ENCODE results near the gene TNFRSF8.
"Not testable (repeated sequence)": the region's sequence is repeated elsewhere in the genome, so short reads cannot be mapped to it uniquely, and the experiment has no call there.

TNFRSF8 gene

DNA sequence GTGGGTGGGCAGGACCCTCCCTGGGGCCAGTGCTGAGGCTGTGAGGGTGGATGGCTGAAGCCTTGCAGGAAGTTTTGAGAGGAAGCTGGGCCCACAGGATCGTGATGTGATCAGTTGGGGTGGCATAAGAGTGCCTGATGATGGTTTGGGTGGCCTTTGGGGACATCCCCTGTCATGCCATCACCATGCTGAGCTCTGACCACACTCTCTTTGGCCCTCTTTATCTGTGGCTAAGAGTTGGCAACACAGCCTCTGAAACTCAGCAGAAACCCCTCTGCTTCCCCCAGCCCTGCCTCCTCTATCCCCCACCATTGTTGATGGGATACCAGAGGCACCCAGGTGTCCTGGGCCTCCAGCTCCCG lies 24.0 kb upstream of the TNFRSF8 start:
- no peak for DNase-seq

DNA sequence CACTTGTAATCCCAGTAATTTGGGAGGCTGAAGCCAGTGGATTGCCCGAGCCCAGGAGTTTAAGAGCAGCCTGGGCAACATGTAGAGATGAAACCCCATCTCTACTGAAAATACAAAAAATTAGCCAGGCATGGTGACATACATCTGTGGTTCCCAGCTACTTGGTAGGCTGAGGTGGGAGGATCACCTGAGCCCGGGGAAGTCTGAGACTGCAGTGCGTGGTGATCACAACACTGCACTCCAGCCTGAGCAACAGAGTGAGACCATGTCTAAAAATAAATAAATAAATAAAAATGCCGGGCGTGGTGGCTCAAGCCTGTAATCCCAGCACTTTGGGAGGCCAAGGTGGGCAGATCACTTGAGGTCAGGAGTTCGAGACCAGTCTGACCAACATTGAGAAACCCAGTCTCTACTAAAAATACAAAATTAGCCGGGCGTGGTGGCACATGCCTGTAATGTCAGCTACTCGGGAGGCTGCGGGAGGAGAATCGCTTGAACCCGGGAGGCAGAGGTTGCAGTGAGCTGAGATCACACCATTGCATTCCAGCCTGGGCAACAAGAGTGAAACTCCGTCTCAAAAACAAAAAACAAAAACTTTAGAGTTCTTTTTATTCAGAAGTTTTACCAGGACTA lies 23.2 kb upstream of the TNFRSF8 start:
- DNase-seq, result not testable (repeated sequence)

DNA sequence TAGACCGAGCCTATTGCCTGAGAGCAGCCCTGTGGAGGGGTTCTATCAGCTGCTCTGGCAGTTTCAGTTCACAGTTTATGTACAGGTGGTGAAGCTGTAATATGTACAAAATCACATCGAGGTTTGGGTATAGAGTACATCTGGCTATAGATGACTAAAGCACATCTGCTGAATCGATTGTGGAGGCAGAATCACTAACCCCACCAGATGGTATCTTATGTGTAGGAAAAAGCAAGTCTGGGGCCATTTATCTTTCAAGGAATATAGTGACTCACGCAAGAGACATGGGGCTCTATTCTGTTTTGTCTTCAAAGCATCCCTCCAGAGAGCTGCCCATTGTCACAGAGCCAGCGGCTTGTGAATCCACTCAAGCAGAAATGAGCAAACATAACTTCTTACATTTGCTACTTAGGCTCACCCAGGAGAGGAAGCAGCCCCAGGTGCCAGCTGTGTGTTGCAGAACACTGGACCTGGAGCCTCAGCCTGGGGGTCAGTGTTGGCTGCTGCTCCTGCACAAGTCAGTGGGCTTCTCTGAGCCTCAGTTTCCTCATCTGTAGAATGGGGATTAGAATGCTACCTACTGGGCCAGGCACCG lies 22.5 kb upstream of the TNFRSF8 start:
- no peak for DNase-seq

DNA sequence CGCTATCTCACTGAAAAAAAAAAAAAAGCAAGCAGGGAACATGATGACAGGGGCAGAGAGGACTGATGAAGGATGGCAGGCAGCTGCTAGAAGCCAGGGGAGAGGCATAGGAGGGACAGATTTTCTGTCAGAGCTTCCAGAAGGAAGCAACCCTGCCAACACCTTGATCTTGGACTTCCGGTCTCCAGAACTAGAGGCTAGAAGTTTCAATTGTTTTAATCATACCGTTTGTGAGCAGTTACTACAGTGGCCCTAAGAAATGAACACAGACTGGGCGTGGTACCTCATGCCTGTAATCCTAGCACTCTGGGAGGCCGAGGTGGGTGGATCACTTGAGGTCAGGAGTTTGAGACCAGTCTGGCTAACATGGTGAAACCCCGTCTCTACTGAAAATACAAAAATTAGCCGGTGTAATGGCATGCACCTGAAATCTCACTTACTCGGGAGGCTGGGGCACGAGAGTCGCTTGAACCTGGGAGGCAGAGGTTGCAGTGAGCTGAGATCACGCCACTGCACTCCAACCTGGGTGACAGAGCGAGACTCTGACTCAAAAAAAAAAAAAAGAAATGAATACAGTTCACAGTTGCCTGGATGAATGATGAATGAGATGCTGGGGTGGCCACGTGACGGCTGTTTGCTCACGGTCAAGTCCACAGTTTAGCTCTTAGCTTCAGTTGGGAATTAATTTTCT lies 18.8 kb upstream of the TNFRSF8 start:
- DNase-seq, result not testable (repeated sequence)

DNA sequence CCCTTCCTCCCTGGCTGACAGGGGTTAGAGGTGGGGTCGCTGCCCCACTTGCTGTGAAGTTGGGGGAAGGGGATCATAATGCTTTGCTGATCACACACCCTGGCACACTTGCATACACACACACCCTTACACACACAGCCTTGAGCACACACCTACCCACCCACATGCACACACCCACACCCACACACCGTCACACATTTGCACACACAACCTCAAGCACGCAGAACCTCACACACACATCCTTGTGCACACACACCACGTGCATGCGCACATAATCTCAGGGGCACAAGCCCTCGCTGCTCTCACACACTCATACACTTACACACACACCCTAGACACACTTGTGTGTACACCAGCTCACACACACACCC lies 16.4 kb upstream of the TNFRSF8 start:
- DNase-seq, result no peak

DNA sequence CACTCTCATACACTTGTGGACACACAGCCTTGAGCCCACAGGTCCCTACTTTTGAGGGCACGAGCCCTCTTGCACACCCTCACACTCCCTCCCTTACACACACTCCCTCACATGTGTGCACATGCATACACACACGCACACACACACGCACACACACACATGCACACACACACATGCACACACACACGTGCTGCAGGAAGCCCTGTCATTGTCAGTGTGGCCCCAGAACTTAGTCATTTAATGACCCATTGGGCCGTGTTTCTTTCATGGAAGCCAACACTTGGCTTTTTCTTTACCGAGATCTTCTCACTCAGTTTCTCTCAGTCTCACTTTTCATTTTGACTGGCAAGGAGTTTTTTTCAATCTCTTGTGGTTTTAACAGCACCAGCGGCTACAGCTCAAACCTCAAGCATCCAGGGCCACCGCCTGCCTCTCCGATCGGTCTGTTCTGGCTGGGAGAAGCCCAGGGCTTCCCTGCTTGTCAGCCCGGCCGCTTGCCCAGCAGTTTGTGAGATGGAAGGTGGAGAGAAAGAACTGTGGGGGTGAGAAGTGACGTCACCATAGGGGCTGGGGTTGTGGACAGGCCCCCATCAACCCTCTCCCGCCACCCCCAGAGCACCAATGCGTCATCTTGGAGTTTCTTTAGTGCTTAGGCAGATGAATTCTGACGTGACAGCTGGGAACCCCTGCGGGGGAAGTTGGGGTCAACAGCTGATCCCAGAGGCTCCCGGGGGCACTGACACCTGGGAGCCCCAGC lies 15.8 kb upstream of the TNFRSF8 start:
- DNase-seq, result no peak

DNA sequence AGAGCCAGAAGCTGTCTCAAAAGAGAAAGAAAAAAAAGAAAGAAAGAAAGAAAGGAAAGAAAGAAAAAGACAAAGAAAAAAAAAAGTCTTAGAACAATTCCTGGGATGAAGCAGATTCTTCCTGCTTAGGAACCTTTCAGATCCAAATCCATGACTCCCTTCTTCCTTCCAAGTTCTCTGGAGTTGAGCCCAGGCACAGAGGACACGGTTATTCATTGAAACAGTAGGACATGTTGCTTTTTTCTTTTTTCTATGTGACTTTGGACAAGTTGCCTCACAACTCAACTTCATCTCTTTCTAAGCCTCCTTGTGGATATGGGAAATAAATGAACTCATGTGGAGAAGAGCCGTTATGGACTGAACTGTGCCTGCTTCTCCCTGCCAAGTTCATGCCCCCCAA lies 14.7 kb upstream of the TNFRSF8 start:
- no peak for DNase-seq

DNA sequence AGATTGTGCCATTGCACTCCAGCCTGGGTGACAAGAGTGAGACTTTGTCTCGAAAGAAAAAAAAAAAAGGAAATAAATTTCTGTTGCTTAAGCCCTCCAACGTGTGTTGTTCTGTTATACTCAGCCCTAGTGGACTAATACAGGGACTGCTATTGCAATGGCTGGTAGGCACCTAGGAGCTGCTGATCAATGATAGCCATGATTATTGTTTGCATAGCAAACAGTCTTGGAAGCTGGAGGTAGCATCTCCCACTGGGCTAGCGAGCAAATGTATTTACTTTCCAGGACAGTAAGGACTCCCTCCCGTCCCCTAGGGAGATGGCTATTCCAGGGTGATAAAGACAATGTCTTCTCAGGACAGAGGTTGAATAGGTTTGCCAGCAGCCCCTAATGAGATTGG lies 13.5 kb upstream of the TNFRSF8 start:
- DNase-seq, result no peak

DNA sequence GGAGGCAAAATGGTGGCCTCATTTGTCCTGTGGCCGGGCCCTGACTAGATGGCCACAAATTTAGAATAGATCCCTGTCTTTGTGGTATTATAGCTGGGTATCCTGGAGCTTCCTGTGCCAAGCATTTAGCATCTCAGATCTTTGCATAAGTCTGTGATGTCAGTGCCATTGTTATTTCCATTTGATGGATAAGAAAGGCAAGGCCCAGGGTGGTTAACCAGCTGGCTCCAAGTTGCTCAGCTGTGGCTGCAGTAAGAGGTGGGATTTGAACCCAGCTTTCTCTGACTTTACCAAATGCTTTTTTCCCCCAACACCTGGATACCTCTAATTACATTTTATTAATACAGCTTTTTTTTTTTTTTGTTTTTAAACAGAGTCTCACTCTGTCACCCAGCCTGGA lies 11.7 kb upstream of the TNFRSF8 start:
- DNase-seq, result no peak

DNA sequence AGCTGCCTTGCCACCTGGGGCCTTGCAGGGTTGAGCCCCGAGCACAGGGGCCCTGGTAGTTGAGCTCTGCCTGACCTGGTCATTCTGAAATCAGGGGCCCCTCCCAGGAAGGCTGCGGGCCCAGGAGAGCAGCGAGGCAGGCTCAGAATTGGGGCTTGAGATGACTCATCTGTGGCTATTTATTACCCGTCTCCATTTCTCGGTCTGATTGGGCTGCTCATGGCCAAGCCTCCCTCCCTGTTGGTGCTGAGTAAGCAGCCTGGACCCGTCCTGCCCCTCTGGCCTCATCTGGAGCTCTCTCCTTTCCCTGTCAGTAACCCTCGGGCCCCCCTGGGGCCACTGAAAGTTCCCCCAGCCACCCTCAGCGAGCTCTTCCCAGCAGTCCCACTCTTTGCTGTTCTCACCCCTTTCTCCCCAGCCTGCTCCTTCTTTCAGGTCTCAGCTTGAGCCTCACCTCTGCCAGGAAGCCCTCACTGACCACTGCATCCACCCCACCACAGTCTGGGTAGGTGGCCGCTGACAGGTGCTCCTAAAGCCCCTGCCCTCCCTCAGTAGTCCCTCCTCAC lies 11.0 kb upstream of the TNFRSF8 start:
- no peak for DNase-seq

DNA sequence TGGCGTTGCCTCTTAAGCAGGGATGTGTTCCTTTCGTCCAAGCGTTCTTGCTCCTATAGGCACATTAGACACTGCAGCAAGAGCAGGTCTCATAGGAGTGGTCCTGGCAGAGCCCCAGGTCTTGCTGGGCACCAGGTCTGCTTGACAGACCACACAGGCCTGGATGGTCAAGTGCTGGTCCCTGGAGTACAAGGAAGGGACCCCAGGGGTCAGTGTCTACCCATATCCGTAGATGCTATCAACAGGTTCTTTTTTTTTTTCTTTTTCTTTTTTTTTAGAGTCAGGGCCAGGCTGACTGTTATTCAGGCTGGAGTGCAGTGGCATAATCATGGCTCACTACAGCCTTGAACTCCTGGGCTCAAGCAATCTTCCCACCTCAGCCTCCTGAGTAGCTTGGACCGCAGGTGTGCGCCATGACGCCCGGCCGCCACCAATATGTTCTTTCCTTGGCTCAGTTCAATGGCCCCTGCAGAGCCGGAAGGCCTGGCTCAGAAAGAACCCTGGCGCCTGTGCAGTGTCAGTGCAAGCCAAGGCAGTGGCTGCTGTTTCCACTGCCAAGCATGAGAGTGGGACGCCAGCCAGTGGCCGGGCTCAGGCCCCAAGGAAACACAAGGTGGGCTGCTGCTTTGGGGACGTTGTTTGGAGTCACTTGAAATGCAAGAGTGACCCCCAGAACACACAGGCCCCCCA lies 10.0 kb upstream of the TNFRSF8 start:
- no peak for DNase-seq

DNA sequence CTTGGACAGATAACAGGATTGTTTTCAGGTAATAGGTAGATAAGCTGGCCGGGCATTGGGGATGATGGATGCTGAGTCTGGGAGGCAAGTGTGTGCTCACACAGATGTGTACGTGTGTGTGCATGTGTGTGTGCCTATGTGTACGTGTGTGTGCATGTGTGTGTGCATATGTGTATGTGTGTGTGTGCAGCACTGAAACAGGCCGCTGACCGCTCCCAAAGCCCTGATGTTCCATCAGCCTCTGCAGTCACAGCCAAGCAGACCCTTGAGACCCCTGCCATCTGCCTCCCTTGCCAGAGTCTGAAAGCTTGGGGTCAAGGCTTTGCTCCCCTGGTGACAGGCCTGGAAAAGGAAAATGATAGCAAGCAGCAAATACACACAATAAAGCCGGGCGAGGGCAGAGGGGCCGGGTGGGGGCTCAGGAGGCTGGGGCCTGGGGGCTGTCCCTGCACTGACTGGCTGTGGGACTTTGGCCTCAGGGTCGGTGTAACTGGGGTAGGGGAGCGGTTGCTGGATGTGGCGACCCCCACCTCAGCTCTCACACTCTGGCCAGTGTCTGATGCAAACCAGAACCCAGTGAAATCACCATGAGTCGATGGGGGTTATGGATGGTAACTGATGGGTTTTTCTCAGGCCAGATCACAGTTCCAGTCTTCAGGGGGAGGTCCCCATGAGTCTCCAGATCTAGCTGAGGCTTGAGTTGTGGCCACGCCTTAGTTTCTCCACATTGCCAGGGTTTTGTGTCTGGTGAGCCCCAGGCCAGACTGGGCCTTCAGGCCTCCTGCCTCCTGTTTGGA lies 9.2 kb upstream of the TNFRSF8 start:
- no peak for DNase-seq

DNA sequence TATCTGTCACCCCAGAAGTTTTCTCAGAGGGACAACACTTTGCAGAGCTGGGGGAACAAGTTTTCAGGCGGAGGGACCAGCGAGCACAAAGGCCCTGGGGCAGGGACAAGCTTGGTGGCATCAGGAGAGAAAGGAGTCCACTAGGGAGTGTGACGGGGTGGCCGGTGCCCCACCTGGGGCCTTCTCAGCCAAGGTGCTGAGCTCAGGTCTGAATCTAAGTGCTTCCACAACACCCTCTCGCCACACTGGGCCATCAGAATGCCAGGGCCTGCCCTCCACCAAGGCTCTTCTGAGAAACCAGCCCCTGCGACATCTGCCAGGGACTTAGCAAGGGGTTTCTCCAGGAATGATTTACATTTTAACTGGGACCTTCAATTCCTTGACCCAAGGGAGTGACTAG lies 7.8 kb upstream of the TNFRSF8 start:
- DNase-seq, result no peak

DNA sequence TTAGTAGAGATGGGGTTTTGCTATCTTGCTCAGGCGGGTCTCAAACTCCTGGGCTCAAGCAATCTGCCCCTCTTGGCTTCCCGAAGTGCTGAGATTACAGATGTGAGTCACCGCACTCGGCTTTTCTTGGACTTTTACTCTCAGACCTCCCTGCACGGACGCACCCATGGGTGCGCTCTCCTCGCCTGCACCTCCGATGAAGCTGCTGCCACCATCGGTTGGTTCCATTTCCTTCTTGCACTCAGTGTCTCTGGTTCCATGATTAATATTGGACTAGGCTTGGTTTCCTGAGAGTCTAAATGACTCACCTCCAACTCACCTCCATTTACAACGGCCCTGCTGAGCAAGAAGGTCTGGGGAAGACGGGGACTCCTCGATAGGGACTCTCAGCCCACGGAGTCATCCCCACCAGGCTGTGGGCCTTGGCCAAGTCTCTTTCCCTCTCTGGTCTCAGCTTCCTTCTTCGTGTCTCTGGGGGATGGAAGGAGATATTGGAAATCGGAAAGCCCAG lies 6.7 kb upstream of the TNFRSF8 start:
- DNase-seq, result no peak

DNA sequence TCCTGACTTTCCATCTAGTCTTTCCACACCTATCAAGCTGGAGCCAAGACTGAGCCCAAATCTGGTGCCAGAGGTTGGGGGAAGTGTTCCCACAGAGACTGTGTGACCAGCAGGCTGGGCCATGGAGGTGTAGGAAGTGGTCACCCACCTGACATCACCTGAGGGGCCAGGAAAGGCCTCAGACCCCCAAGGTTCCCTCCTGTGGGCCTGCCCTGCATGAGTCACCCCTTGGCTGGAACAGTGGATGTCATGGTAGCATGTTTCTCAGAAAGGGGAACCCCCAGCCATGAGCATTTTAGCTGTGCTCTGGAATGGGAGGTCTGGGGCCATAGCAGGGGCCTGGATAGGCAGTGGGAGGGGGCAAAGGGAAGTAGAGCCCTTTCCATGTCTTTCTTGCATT lies 5.7 kb upstream of the TNFRSF8 start:
- no peak for DNase-seq

DNA sequence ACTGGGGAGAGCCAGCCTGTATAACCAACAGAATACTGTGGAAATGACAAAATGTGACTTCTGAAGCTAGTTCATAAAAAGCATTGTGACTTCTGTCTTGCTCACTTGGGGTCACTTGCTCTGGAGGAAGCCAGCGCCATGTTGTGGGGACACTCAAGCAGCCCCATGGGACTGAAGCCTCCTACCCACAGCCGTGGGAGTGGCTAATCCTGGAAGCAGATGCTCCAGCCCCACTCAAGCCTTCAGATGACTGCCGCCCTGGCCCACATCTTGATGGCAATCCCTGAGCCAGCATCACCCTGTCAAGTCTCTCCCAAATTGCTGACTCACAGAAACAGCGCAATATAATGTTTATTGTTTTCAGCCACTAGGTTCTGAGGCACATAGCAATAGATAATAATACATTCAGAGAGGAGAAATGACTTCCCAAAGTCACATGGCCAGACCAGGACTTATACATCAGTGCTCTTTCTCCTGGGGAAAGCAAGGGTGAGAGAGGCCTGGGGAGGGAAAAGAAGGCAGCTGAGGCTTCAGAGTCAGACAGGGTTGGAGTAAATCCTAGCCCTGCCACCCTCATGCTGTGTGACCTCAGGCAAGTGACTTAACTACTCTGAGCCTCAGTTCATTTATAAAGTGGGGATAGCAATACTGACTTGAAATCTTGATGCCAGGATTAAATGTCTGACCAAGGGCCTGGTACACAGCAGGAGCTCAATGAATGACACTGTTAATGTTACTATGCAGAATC lies 5.0 kb upstream of the TNFRSF8 start:
- DNase-seq, result no peak

DNA sequence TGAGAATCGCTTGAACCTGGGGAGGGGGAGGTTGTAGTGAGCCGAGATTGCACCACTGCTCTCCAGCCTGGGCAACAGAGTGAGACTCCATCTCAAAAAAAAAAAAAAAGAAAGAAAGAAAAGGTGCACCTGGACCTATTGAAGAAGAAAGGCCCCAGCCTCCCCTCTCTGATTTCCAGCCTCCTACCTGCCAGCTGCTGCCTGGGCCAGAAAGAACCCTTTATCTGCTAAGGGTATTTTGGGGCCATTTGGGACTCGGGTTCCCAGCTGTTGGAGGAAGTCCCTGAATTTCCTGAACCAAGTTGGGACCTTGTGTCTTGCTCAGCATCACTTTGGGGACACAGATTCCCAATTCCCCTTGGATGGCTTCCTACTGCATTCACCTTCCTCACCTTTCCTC lies 3.9 kb upstream of the TNFRSF8 start:
- no peak for DNase-seq

DNA sequence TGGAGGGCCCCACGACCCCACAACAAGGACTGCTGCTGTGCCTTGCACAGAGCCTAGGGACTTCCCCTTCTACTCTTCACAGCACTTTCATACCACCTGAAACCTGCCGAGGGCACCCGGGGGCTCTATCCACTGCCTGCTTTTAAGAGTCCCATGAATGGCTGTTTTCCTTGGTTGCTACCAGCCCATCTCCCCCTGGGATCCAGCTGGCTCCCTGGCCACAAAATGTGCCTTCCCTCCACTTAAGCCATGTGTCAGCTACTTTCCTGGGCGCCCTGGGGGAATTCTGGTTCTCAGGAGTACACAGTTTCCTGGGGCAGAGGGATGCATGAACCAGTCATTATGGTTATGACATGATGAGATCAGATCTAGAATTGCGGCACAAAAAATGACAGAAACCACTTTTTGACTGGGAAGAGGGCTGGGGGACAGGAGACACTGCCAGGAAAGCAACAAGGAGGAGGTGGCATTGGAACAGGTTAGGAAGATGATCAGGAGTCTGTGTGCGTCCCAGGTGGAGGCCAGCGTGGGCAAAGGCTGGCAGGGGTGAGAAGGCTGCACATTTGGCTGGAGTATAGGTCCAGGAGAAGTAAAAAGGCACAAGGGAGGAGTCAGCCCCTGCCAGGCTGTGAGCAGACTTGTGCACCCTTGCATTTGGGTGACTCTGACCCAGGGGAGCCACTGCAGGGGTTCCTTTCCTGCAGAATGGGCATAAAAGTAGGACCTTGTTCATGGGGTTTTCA lies 3.2 kb upstream of the TNFRSF8 start:
- DNase-seq, result no peak

DNA sequence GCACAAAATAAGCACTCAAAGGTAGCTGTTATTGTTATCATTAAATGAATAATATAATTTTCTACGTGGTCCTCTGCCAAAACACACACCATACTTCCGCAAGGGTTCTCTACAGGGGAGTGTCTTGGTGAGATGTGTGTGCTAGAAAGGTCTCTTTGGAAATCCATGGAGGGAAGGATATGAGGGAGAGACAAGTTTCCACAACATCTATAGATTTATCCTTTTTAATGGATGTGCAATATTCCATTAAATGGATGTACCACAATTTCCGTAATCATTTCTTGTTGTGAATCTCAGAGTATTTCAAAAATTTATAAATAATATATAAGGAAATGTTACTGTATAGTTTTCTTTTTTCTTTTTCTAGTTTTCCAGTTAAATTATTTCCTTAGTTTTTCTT lies 2.6 kb upstream of the TNFRSF8 start:
- DNase-seq, result no peak

Data from NCI-H1694 (cell line).